Dermis microvascular lymphatic vessel endothelial cell (primary cell): Measurements from ENCODE around the gene TSHB. TPM values are rescaled to one million over a fixed set of nuclear protein-coding genes. Genes with fewer than 3 reads are reported as not detected.

ENCODE experiments used
- total RNA-seq: library from RNA; depleted of rRNA; stranded (reverse); fragments of >200 nt; gene quantifications from 2 replicates; pipeline ENCODE4 v1.2.1, GENCODE V29; 2014

TSHB gene
- total RNA-seq, 1 donor from 2014 or later, result not detected

Other genes with a start within 250 kb of the TSHB start
- 38.3 and 42.5 TPM in 2 replicates for gene SIKE1, start 249.1 kb upstream of the TSHB start, total RNA-seq
- gene SYCP1, start 175.0 kb upstream of the TSHB start, total RNA-seq, result not detected in 2 replicates
- 1.3 and 5.9 TPM in 2 replicates for gene TSPAN2, start 59.7 kb downstream of the TSHB start, total RNA-seq